Adrenal gland (tissue), 12 donors: ENCODE data around the gene SBNO2. TPM values are rescaled to one million over a fixed set of nuclear protein-coding genes. Genes with fewer than 3 reads are reported as not detected.

Experiments
- DNase-seq, 7 donors: peaks; one replicate each; pipeline ENCODE4 v3.0.0-alpha.2; 2019 to 2020
- H3K27ac ChIP-seq, 5 donors: fragments of 200-600 bp; sonication (generic) in 4 of 5; 1 replicate in 3 of 5; 2 replicates in 2 of 5; pipeline versions ENCODE4 v1.5.1 to v1.8.0; 2016 to 2020; ENCODE audit warnings: mild to moderate bottlenecking in 1 of 5
- H3K27me3 ChIP-seq: fragments of 200-600 bp; 2 replicates; pipeline ENCODE4 v1.8.0; 2021
- H3K36me3 ChIP-seq, 2 donors: fragments of 200-600 bp; replicated peaks in 1 of 2; 1 replicate in 1 of 2; 2 replicates in 1 of 2; pipeline versions ENCODE4 v1.5.1 to v1.8.0; 2018 to 2022
- H3K4me1 ChIP-seq, 2 donors: fragments of 200-600 bp; replicated peaks in 1 of 2; 1 replicate in 1 of 2; 2 replicates in 1 of 2; pipeline versions ENCODE4 v1.5.1 to v1.8.0; 2018 to 2021
- H3K4me3 ChIP-seq, 4 donors: fragments of 200-600 bp; sonication (generic) in 3 of 4; one replicate each; pipeline ENCODE4 v1.5.1; 2016 to 2018
- H3K9me3 ChIP-seq, 3 donors: fragments of 200-600 bp; sonication (generic) in 1 of 3; replicated peaks in 1 of 3; 1 replicate in 2 of 3; 2 replicates in 1 of 3; pipeline versions ENCODE4 v1.5.1 to v1.8.0; 2016 to 2021
- CTCF ChIP-seq, 6 experiments: fragments of 450-650 bp in 4 of 6; fragments of 200-600 bp in 2 of 6; sonication (generic) in 1 of 6; IDR thresholded peaks; 1 replicate in 5 of 6; 2 replicates in 1 of 6; pipeline versions ENCODE4 v1.5.1 to v1.8.0; 2016 to 2021; ENCODE audit warnings: antibody characterized with exemption in 6 of 6, mild to moderate bottlenecking in 2 of 6, moderate library complexity in 1 of 6
- POLR2A ChIP-seq, 2 donors: fragments of 450-650 bp; IDR thresholded peaks; one replicate each; pipeline ENCODE4 v1.6.1; 2017; ENCODE audit warnings: antibody characterized with exemption in 2 of 2, mild to moderate bottlenecking in 2 of 2, moderate library complexity in 1 of 2
- WGBS, 4 donors: extraction: QIAGEN DNeasy Blood & Tissue Kit in 2 of 4; methylation state at CpG; one replicate each; pipeline versions ENCODE4 v1.1.5 to v1.1.7; 2013 to 2017; 5-methylcytosine and 5-hydroxymethylcytosine counted together
- intact Hi-C, 2 donors: fragments of 100-400 bp; cut with DNase I; formaldehyde crosslinking; loops; one replicate each; pipeline versions ENCODE4 v1.14.1 to v1.15.0; 2022 to 2023
- polyA plus RNA-seq, 3 donors: library from polyadenylated mRNA; stranded (reverse); fragments of 200-250 nt in 2 of 3; fragments of 350-450 nt in 1 of 3; fragmentation: Illumina TruSeq in 1 of 3; extraction: RNeasy Lipid Tissue Mini Kit (QIAGEN cat#74804) in 1 of 3; gene quantifications; one replicate each; pipeline ENCODE4 v1.2.3, GENCODE V29; 2013 to 2014
- total RNA-seq, 9 donors: library from RNA; depleted of rRNA in 4 of 9; stranded (reverse); fragments of >200 nt in 4 of 9; fragments of 120-200 nt in 1 of 9; fragmentation: NEBNext Ultra II Directional in 1 of 9; extraction: Animal tissue kit (Norgen Biotek cat#: 25700) in 1 of 9; gene quantifications; one replicate each; pipeline versions ENCODE4 v1.1.0 to v1.2.4, GENCODE V29; 2013 to 2023
- donor health status: healthy with polysubstance abuse.
- donor health status: Bipolar disorder and iron deficiency.
- donor health status: DM: yes; HTN: yes; CAD: no.
- donor health status: DM: no; HTN: no; CAD: no.
- donor health status: DM: no; HTN: no; CAD: no.
- donor health status: DM: yes; HTN: yes; CAD: no.

SBNO2 gene
- total and polyA plus RNA-seq, 12 donors = 13.6 to 176 (median 74.7) TPM

GRCh38 chr19:1091544-1092175, 82.4 kb downstream of the SBNO2 start:
- WGBS, 4 donors = 87 to 100% (median 92%) methylated on average over 1 to 27 of the region's 27 CpGs
- Histone ChIP-seq H3K4me3 (no peak overlapping the region), H3K27me3 (no peaks in the 10 kb centered on the region), H3K9me3 (no peaks in the 10 kb centered on the region), H3K4me1 (peaks cover 13 to 18% of the 10 kb centered on the region in 2 donors), H3K27ac (no peak overlapping the region), H3K36me3 (peaks cover 0 to 50% of the 10 kb centered on the region in 2 donors)
- TF ChIP-seq POLR2A (IDR thresholded peaks at IDR 0.05) = no peak
- TF ChIP-seq CTCF (IDR thresholded peaks at IDR 0.05) = no peak
- peak in 1 of 7 donors; percentile 16 for DNase-seq
- intact Hi-C loops = no loop called here

GRCh38 chr19:1090731-1091543, 83.1 kb downstream of the SBNO2 start:
- 92 to 95% (median 94%) methylated on average over 14 to 38 of the region's 38 CpGs for WGBS, 4 donors
- H3K4me3 ChIP-seq = no peak overlapping the region
- DNase-seq = no peak
- H3K9me3 ChIP-seq = no peaks in the 10 kb centered on the region
- intact Hi-C loops = no loop called here
- no peak overlapping the region for H3K27ac ChIP-seq
- TF ChIP-seq CTCF (IDR thresholded peaks at IDR 0.05) (no peak), POLR2A (IDR thresholded peaks at IDR 0.05) (no peak)
- H3K36me3 ChIP-seq = peaks cover 0 to 50% of the 10 kb centered on the region in 2 donors
- H3K27me3 ChIP-seq = no peaks in the 10 kb centered on the region
- H3K4me1 ChIP-seq = peaks cover 13 to 18% of the 10 kb centered on the region in 2 donors

GRCh38 chr19:1089891-1090290, 84.2 kb downstream of the SBNO2 start:
- peaks cover 13 to 18% of the 10 kb centered on the region in 2 donors for H3K4me1 ChIP-seq
- no peak overlapping the region for H3K4me3 ChIP-seq
- intact Hi-C loops = no loop called here
- no peaks in the 10 kb centered on the region for H3K9me3 ChIP-seq
- no peak overlapping the region for H3K27ac ChIP-seq
- TF ChIP-seq POLR2A (IDR thresholded peaks at IDR 0.05) = no peak
- DNase-seq = no peak
- H3K27me3 ChIP-seq = no peaks in the 10 kb centered on the region
- peaks cover 0 to 50% of the 10 kb centered on the region in 2 donors for H3K36me3 ChIP-seq
- WGBS, 4 donors = 78 to 100% (median 87%) methylated on average over 5 to 22 of the region's 22 CpGs

GRCh38 chr19:1089126-1089771, 84.8 kb downstream of the SBNO2 start:
- H3K27ac ChIP-seq = peak overlapping the region in 1 of 5 donors; percentile 80
- 91 to 94% (median 93%) methylated on average over 11 to 32 of the region's 32 CpGs for WGBS, 4 donors

More at GRCh38 chr19:1089126-1089771, 84.8 kb downstream of the SBNO2 start:
- intact Hi-C loops = no loop called here
- H3K9me3 ChIP-seq = no peaks in the 10 kb centered on the region
- peaks cover 0 to 50% of the 10 kb centered on the region in 2 donors for H3K36me3 ChIP-seq
- TF ChIP-seq POLR2A (IDR thresholded peaks at IDR 0.05) (no peak), CTCF (IDR thresholded peaks at IDR 0.05) (no peak)
- peaks cover 9 to 15% of the 10 kb centered on the region in 2 donors for H3K4me1 ChIP-seq
- no peaks in the 10 kb centered on the region for H3K27me3 ChIP-seq
- no peak overlapping the region for H3K4me3 ChIP-seq
- no peak for DNase-seq
